CD14-positive monocyte (primary cell): ENCODE measurements around the gene CLEC18A. TPM values are rescaled to one million over a fixed set of nuclear protein-coding genes. Genes with fewer than 3 reads are reported as not detected.
A peak's percentile ranks its signal among the peaks of the same experiment; 100 is the strongest.

Experiments
- DNase-seq, 3 donors: peaks; one replicate each; pipeline ENCODE4 v3.0.0-alpha.2; 2011 to 2022
- H2AFZ ChIP-seq: 2 replicates; pipeline ENCODE4 v1.6.0; 2012; ENCODE audit warnings: mild to moderate bottlenecking, low read depth, low read length, inconsistent platforms; ENCODE audit not compliant: insufficient read depth, poor library complexity, severe bottlenecking
- H3K27ac ChIP-seq, 2 donors: 1 replicate in 1 of 2; 2 replicates in 1 of 2; pipeline ENCODE4 v1.5.1; 2012 to 2013; ENCODE audit warnings: low read length in 2 of 2, control low read depth in 1 of 2, inconsistent platforms in 1 of 2, low read depth in 1 of 2, mild to moderate bottlenecking in 1 of 2
- H3K27me3 ChIP-seq, 2 donors: one replicate each; pipeline versions ENCODE4 v1.6.0 to v1.6.1; 2011 to 2013; ENCODE audit warnings: low read length in 2 of 2; ENCODE audit not compliant: control insufficient read depth in 2 of 2, insufficient read depth in 2 of 2
- H3K36me3 ChIP-seq, 2 donors: replicated peaks in 1 of 2; 1 replicate in 1 of 2; 2 replicates in 1 of 2; pipeline versions ENCODE4 v1.5.1 to v1.6.1; 2012 to 2013; ENCODE audit warnings: low read length in 2 of 2, control low read depth in 1 of 2, inconsistent platforms in 1 of 2, mild to moderate bottlenecking in 1 of 2; ENCODE audit not compliant: insufficient read depth in 2 of 2, control insufficient read depth in 1 of 2
- H3K4me1 ChIP-seq, 2 donors: 1 replicate in 1 of 2; 2 replicates in 1 of 2; pipeline versions ENCODE4 v1.5.1 to v1.6.1; 2012 to 2013; ENCODE audit warnings: low read length in 2 of 2, control low read depth in 1 of 2, inconsistent platforms in 1 of 2, mild to moderate bottlenecking in 1 of 2, moderate library complexity in 1 of 2; ENCODE audit not compliant: insufficient read depth in 2 of 2, control insufficient read depth in 1 of 2
- H3K4me2 ChIP-seq: replicated peaks from 2 replicates; pipeline ENCODE3; 2012; ENCODE audit warnings: low read length, moderate library complexity, mild to moderate bottlenecking; ENCODE audit not compliant: poor library complexity, severe bottlenecking; ENCODE audit errors: extremely low read depth
- H3K4me3 ChIP-seq, 3 experiments: fragments of 200-600 bp in 1 of 3; sonication (generic) in 1 of 3; replicated peaks in 1 of 3; 1 replicate in 2 of 3; 2 replicates in 1 of 3; pipeline ENCODE4 v1.5.1; 2011 to 2013; ENCODE audit warnings: low read length in 3 of 3, mild to moderate bottlenecking in 3 of 3, control low read depth in 2 of 3, low read depth in 2 of 3, inconsistent platforms in 1 of 3, moderate library complexity in 1 of 3
- H3K79me2 ChIP-seq: 2 replicates; pipeline ENCODE4 v1.6.0; 2012; ENCODE audit warnings: mild to moderate bottlenecking, control low read depth, inconsistent platforms, low read length, moderate library complexity; ENCODE audit not compliant: insufficient read depth
- H3K9ac ChIP-seq: 2 replicates; pipeline ENCODE4 v1.6.0; 2017; ENCODE audit warnings: low read length, mild to moderate bottlenecking; ENCODE audit not compliant: insufficient read depth, poor library complexity, severe bottlenecking
- H3K9me3 ChIP-seq, 2 donors: replicated peaks in 1 of 2; 1 replicate in 1 of 2; 2 replicates in 1 of 2; pipeline versions ENCODE4 v1.5.1 to v1.6.1; 2012 to 2013; ENCODE audit warnings: low read length in 2 of 2, control low read depth in 1 of 2; ENCODE audit not compliant: control insufficient read depth in 1 of 2, insufficient read depth in 1 of 2
- H4K20me1 ChIP-seq: 2 replicates; pipeline ENCODE4 v1.6.0; 2012; ENCODE audit warnings: mild to moderate bottlenecking, low read length, control low read depth, moderate library complexity; ENCODE audit not compliant: insufficient read depth
- H3K27ac Mint-ChIP-seq, 7 donors: one replicate each; pipeline ENCODE4 v1.8.0; 2020; ENCODE audit warnings: mild to moderate bottlenecking in 7 of 7, mixed read lengths in 7 of 7, moderate library complexity in 6 of 7, inconsistent platforms in 2 of 7
- H3K27me3 Mint-ChIP-seq, 3 donors: one replicate each; pipeline ENCODE4 v1.8.0; 2021 to 2022; ENCODE audit warnings: low read depth in 3 of 3, mild to moderate bottlenecking in 3 of 3, mixed read lengths in 3 of 3, moderate library complexity in 3 of 3, inconsistent platforms in 1 of 3
- H3K36me3 Mint-ChIP-seq, 2 donors: one replicate each; pipeline ENCODE4 v1.8.0; 2020; ENCODE audit warnings: mixed read lengths in 2 of 2, inconsistent platforms in 1 of 2, mild to moderate bottlenecking in 1 of 2
- H3K4me1 Mint-ChIP-seq: one replicate; pipeline ENCODE4 v1.8.0; 2020; ENCODE audit warnings: mild to moderate bottlenecking, mixed read lengths
- H3K4me3 Mint-ChIP-seq, 2 donors: one replicate each; pipeline ENCODE4 v1.8.0; 2020; ENCODE audit warnings: mild to moderate bottlenecking in 2 of 2, mixed read lengths in 2 of 2, moderate library complexity in 1 of 2
- H3K9me3 Mint-ChIP-seq, 7 donors: one replicate each; pipeline ENCODE4 v1.8.0; 2020 to 2022; ENCODE audit warnings: mixed read lengths in 7 of 7, mild to moderate bottlenecking in 6 of 7, moderate library complexity in 6 of 7, inconsistent platforms in 2 of 7
- WGBS: methylation state at CpG from one replicate; pipeline ENCODE4 v1.1.5; 2013; ENCODE audit warnings: missing lambda C conversion rate; ENCODE audit not compliant: insufficient coverage; 5-methylcytosine and 5-hydroxymethylcytosine counted together
- intact Hi-C, 2 donors: fragments of 100-400 bp; cut with micrococcal nuclease; formaldehyde crosslinking; loops; one replicate each; pipeline versions ENCODE4 v1.15.0 to v1.15.1; 2023
- polyA plus RNA-seq, 3 donors: library from polyadenylated mRNA; depleted of rRNA in 1 of 3; unstranded in 2 of 3; stranded (reverse) in 1 of 3; fragments of 300-500 nt in 2 of 3; fragments of >200 nt in 1 of 3; fragmentation: Illumina TruSeq in 2 of 3; gene quantifications; 1 replicate in 2 of 3; 2 replicates in 1 of 3; pipeline ENCODE4 v1.2.3, GENCODE V29; 2012 to 2021
- TF ChIP-seq, protein P1 (sequence below): fragments of 200-600 bp; IDR thresholded peaks from one replicate; pipeline ENCODE4 v1.8.0; 2022; ENCODE audit warnings: antibody characterized with exemption, mild to moderate bottlenecking

Gene CLEC18A
- polyA plus RNA-seq, 3 donors: 2.7 TPM; not detected in 2

DNA sequence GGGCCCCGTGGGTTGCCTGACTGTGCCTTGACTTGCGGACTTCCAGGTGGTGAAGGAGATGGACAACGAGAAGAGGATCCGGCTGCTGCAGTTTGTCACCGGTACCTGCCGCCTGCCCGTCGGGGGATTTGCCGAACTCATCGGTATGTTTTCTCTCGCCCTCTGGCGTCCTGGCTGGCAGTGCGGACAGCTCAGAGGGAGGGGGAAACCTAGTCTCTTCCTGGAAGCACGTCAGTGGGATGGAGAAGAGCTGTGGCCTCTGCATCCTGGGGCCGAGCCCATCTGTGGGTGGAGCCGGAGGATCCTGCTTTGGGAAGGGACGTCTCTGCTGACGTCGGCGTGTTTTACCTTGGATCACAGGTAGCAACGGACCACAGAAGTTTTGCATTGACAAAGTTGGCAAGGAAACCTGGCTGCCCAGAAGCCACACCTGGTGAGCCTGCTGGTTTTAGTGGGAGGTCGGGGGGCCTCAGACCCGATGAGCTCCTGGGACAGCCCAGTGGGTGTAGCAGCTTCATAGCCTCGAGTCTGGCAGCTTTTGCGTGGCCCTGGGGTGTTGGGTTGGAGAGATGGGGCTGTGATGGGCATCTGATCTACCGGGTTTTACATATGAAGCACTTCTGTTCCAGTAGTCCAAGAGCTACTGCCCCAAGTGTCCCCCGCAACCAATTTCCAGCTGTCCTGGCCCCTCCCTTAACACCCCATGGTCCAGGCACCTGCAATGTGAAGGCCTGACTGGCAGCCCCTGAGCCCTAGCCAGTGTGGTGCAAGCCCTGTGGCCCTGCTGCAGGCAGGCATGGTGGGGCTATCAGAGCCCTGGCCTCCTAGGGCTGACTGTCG lies 11.9 kb upstream of the CLEC18A start:
- H3K9ac ChIP-seq: no peak overlapping the region
- no peak overlapping the region for H2AFZ ChIP-seq
- H3K4me2 ChIP-seq: no peak overlapping the region
- Mint-ChIP-seq H3K9me3 (no peaks in the 10 kb centered on the region), H3K4me3 (no peak overlapping the region), H3K36me3 (peaks cover 74 to 91% of the 10 kb centered on the region in 2 donors), H3K27me3 (peaks cover 0 to 2% (median 0%) of the 10 kb centered on the region in 3 donors), H3K27ac (peak overlapping the region in 1 of 7 donors; percentile 42), H3K4me1 (no peaks in the 10 kb centered on the region)
- DNase-seq: no peak
- 97% methylated on average over 26 of the region's 28 CpGs for WGBS
- no peaks in the 10 kb centered on the region for H4K20me1 ChIP-seq
- no peaks in the 10 kb centered on the region for H3K4me1 ChIP-seq
- no peak overlapping the region for H3K27ac ChIP-seq
- intact Hi-C loops: no loop called here
- H3K9me3 ChIP-seq: no peaks in the 10 kb centered on the region
- H3K4me3 ChIP-seq: no peak overlapping the region
- TF ChIP-seq, protein P1, sequence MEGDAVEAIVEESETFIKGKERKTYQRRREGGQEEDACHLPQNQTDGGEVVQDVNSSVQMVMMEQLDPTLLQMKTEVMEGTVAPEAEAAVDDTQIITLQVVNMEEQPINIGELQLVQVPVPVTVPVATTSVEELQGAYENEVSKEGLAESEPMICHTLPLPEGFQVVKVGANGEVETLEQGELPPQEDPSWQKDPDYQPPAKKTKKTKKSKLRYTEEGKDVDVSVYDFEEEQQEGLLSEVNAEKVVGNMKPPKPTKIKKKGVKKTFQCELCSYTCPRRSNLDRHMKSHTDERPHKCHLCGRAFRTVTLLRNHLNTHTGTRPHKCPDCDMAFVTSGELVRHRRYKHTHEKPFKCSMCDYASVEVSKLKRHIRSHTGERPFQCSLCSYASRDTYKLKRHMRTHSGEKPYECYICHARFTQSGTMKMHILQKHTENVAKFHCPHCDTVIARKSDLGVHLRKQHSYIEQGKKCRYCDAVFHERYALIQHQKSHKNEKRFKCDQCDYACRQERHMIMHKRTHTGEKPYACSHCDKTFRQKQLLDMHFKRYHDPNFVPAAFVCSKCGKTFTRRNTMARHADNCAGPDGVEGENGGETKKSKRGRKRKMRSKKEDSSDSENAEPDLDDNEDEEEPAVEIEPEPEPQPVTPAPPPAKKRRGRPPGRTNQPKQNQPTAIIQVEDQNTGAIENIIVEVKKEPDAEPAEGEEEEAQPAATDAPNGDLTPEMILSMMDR: no peak
- H3K27me3 ChIP-seq: no peaks in the 10 kb centered on the region
- H3K36me3 ChIP-seq: peaks cover 80 to 86% of the 10 kb centered on the region in 2 donors
- no peaks in the 10 kb centered on the region for H3K79me2 ChIP-seq

DNA sequence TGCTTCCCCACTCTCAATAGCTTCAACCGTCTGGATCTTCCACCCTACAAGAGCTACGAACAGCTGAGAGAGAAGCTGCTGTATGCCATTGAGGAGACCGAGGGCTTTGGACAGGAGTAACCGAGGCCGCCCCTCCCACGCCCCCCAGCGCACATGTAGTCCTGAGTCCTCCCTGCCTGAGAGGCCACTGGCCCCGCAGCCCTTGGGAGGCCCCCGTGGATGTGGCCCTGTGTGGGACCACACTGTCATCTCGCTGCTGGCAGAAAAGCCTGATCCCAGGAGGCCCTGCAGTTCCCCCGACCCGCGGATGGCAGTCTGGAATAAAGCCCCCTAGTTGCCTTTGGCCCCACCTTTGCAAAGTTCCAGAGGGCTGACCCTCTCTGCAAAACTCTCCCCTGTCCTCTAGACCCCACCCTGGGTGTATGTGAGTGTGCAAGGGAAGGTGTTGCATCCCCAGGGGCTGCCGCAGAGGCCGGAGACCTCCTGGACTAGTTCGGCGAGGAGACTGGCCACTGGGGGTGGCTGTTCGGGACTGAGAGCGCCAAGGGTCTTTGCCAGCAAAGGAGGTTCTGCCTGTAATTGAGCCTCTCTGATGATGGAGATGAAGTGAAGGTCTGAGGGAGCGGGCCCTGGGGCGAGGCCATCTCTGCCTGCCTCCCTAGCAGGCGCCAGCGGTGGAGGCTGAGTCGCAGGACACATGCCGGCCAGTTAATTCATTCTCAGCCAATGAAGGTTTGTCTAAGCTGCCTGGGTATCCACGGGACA lies 11.1 kb upstream of the CLEC18A start:
- peak overlapping the region in 1 of 7 donors; percentile 42 for H3K27ac Mint-ChIP-seq
- TF ChIP-seq, protein P1: no peak
- H2AFZ ChIP-seq: no peak overlapping the region
- H3K9ac ChIP-seq: no peak overlapping the region
- no peak overlapping the region for H3K27ac ChIP-seq
- H4K20me1 ChIP-seq: no peaks in the 10 kb centered on the region
- no peak overlapping the region for H3K4me3 ChIP-seq
- WGBS: 98% methylated on average over 16 of the region's 26 CpGs
- peaks cover 0 to 2% (median 0%) of the 10 kb centered on the region in 3 donors for H3K27me3 Mint-ChIP-seq
- H3K79me2 ChIP-seq: no peaks in the 10 kb centered on the region
- no peaks in the 10 kb centered on the region for H3K27me3 ChIP-seq
- H3K36me3 ChIP-seq: peaks cover 72 to 78% of the 10 kb centered on the region in 2 donors
- H3K4me3 Mint-ChIP-seq: no peak overlapping the region
- intact Hi-C loops: no loop called here
- no peaks in the 10 kb centered on the region for H3K4me1 Mint-ChIP-seq
- peaks cover 66 to 83% of the 10 kb centered on the region in 2 donors for H3K36me3 Mint-ChIP-seq
- DNase-seq: no peak
- no peak overlapping the region for H3K4me2 ChIP-seq
- H3K9me3 Mint-ChIP-seq: no peaks in the 10 kb centered on the region
- H3K9me3 ChIP-seq: no peaks in the 10 kb centered on the region
- H3K4me1 ChIP-seq: no peaks in the 10 kb centered on the region
